Measurements from ENCODE around the gene SH2D5.
"Not testable (repeated sequence)": the region's sequence is repeated elsewhere in the genome, so short reads cannot be mapped to it uniquely, and the experiment has no call there.

The SH2D5 gene

GRCh38 chr1:20684651-20685050 lies 47.9 kb downstream of the SH2D5 start:
- TF ChIP-seq, protein P1, sequence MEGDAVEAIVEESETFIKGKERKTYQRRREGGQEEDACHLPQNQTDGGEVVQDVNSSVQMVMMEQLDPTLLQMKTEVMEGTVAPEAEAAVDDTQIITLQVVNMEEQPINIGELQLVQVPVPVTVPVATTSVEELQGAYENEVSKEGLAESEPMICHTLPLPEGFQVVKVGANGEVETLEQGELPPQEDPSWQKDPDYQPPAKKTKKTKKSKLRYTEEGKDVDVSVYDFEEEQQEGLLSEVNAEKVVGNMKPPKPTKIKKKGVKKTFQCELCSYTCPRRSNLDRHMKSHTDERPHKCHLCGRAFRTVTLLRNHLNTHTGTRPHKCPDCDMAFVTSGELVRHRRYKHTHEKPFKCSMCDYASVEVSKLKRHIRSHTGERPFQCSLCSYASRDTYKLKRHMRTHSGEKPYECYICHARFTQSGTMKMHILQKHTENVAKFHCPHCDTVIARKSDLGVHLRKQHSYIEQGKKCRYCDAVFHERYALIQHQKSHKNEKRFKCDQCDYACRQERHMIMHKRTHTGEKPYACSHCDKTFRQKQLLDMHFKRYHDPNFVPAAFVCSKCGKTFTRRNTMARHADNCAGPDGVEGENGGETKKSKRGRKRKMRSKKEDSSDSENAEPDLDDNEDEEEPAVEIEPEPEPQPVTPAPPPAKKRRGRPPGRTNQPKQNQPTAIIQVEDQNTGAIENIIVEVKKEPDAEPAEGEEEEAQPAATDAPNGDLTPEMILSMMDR (IDR thresholded peaks at IDR 0.05; ENCODE audit: low read length, missing control alignments): no peak
- H3K4me3 ChIP-seq (replicated peaks; ENCODE audit: low read depth, low read length): no peak overlapping the region

GRCh38 chr1:20684050-20684620 lies 48.4 kb downstream of the SH2D5 start:
- TF ChIP-seq, protein P1 (IDR thresholded peaks at IDR 0.05; ENCODE audit: low read length, missing control alignments): no peak
- H3K4me3 ChIP-seq (replicated peaks; ENCODE audit: low read depth, low read length): no peak overlapping the region
- DNase-seq (ENCODE audit: low read depth): no peak

More at GRCh38 chr1:20684651-20685050, 47.9 kb downstream of the SH2D5 start:
- DNase-seq (ENCODE audit: low read depth): no peak

DNA sequence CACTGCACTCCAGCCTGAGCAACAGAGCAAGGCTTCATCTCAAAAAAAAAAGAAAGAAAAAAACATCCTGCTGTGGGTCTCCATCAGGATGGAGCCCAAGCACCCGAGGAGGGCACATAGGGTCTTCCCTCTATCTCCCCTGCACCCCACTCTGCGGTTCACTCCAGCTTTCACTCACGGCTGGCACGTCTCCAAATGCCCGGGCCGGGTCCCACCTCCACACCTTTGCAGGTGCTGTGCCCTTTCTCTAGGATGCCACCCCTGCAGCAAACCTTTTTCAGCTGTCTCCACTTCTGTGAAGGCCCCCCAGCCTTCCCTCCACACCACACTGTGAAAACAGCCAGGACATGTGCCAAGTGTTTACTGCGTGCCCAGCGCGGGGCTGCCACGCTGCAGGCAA lies 48.9 kb downstream of the SH2D5 start:
- TF ChIP-seq, protein P1 (IDR thresholded peaks at IDR 0.05; ENCODE audit: low read length, missing control alignments): no peak

DNA sequence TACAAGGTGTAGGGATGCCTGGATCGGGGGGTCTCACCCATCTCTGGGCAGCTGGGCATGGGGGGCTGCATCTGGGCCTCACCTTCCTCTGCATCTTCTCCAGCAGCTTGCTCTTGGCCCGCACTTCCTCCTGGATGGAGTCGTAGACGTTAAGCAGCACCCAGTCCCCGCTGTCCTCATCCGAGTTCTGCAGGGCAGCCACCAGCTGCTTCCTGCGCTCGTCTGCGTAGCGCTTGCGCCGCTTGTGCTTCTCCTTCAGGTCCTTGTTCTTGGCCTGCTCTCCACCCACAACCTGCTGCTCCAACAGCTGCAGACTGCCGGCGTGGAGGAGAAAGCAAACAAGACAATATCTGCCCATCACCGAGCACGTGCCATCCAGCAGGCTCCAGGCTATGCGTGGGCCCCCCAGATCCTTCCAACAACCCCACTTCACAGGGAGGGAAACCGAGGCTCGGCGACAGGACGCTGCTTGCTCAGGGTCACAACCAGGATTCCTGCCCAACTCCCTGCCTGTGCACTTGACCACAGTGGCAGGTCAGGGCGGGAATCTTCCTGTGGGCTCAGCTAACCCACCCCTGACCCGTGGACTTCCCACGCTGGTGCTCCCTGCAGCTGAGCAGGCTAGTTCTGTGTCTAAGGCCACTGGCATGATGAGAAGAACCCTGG lies 49.8 kb downstream of the SH2D5 start:
- H3K4me3 ChIP-seq (replicated peaks; ENCODE audit: low read depth, low read length): no peak overlapping the region
- no peak for DNase-seq (ENCODE audit: low read depth)
- TF ChIP-seq, protein P1 (IDR thresholded peaks at IDR 0.05; ENCODE audit: low read length, missing control alignments): no peak

More for the DNA sequence above, 48.9 kb downstream of the SH2D5 start:
- H3K4me3 ChIP-seq (replicated peaks; ENCODE audit: low read depth, low read length): no peak overlapping the region
- DNase-seq (ENCODE audit: low read depth): no peak

GRCh38 chr1:20681999-20682398 lies 50.5 kb downstream of the SH2D5 start:
- no peak overlapping the region for H3K4me3 ChIP-seq (replicated peaks; ENCODE audit: low read depth, low read length)
- TF ChIP-seq, protein P1 (IDR thresholded peaks at IDR 0.05; ENCODE audit: low read length, missing control alignments): no peak
- DNase-seq (ENCODE audit: low read depth): no peak

GRCh38 chr1:20680269-20680668 lies 52.2 kb downstream of the SH2D5 start:
- H3K4me3 ChIP-seq (replicated peaks; ENCODE audit: low read depth, low read length): no peak overlapping the region
- DNase-seq (ENCODE audit: low read depth): no peak
- TF ChIP-seq, protein P1 (IDR thresholded peaks at IDR 0.05; ENCODE audit: low read length, missing control alignments): no peak

GRCh38 chr1:20678599-20678998 lies 53.9 kb downstream of the SH2D5 start:
- H3K4me3 ChIP-seq (replicated peaks; ENCODE audit: low read depth, low read length): no peak overlapping the region
- DNase-seq (ENCODE audit: low read depth): no peak
- TF ChIP-seq, protein P1 (IDR thresholded peaks at IDR 0.05; ENCODE audit: low read length, missing control alignments): no peak

DNA sequence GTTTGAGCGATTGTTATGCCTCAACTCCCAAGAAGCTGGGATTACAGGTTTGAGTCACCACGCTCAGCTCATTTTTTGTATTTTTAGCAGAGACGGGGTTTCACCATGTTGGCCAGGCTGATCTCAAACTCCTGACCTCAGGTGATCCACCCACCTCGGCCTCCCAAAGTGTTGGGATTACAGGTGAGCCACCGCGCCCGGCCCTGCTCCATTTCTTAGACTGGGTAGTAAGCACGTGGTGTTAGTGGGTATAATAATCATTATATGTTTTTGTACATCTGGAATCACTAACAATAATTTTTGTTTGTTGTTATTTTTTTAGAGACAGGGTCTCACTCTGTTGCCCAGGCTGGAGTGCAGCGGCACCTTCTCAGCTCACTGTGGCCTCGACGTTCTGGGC lies 58.9 kb downstream of the SH2D5 start:
- not testable (repeated sequence) for H3K4me3 ChIP-seq (replicated peaks; ENCODE audit: low read depth, low read length); DNase-seq (ENCODE audit: low read depth)
